Hematopoietic multipotent progenitor cell treated with erythropoietin and hydrocortisone succinate and interleukin-3 and kit ligand, for 8 days (in vitro differentiated cells): ENCODE measurements around the gene TNK2.

Experiments used
- DNase-seq: peaks from one replicate; pipeline ENCODE4 v3.0.0-alpha.2; 2015

The TNK2 gene

DNA sequence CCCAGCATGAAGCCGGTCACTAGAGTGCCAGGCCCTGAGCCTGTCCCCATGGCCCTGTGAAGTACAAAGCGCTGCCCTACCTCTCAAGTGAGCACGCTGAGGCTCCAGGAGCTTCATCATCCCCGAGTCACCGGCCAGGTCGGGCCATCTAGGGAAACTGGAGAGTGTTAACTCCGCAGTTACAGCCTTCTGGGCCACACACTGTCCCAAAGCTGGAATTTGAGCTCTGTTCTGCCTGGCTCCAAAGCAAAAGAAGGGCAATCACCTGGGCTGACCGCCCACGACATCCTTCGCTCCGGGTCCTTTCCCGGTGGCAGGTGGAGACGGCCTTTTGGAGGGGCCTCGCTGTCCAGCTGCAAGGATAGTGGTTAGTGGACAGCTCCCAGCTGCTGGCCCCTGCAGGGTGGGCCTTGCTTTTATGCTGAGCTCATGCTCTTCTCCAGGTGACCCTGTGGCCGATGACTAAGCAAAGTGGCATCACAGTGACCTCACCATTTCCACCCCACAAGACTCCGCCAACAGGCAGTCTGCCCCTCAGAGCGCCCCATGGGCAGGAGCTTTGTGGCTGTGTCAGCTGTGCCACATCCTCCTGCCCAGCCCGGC lies 93.1 kb downstream of the TNK2 start:
- DNase-seq: no peak

DNA sequence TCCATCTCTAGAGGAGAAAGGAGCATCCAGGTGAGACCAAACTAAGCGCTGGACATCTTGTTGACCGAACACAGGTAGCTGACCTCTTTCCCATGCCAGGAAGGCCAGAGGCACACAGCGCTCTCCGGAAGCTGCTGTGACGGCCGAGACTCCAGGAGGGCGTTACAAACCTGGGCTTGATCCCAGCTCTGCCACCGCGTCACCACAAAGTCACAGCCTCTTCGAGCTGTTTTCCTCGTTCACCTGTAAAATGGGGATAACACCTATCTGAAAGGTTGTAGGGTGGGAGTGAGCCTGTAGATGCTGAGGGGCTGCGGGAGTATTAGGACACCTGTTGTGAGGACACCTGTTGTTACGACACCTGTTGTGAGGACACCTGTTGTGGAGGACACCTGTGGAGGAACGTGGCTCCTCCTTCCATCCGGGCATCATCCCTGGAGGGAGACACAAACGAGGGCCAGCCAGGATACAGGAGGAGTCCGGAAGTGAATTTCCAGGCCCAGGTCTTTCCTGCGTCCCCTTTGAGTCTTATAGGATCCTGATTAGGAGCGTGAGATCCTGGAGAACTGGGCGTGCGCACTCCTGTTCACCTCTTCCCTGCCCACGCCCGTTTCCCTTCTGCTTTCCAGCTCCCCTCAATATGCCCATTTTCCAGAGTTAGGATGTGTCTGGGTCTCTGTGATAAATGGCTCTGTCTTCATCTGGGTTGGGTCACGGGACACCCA lies 94.3 kb downstream of the TNK2 start:
- no peak for DNase-seq
